HEK293 (cell line): ENCODE data around the gene OR1F1.

ENCODE experiments used
- CTCF ChIP-seq: fragments of 450-650 bp; formaldehyde crosslinking; IDR thresholded peaks from 2 replicates; pipeline ENCODE4 v1.5.1; 2016; ENCODE audit warnings: missing biosample characterization, missing genetic modification characterization
- FEZF1 ChIP-seq: fragments of 450-650 bp; formaldehyde crosslinking; IDR thresholded peaks from 2 replicates; pipeline ENCODE4 v1.5.1; 2016; ENCODE audit warnings: missing biosample characterization, missing genetic modification characterization
- KLF1 ChIP-seq: fragments of 450-650 bp; formaldehyde crosslinking; IDR thresholded peaks from 2 replicates; pipeline ENCODE4 v1.5.1; 2016; ENCODE audit warnings: missing biosample characterization, missing genetic modification characterization
- PATZ1 ChIP-seq: fragments of 450-650 bp; formaldehyde crosslinking; IDR thresholded peaks from 2 replicates; pipeline ENCODE4 v1.5.1; 2016; ENCODE audit warnings: missing biosample characterization, missing genetic modification characterization
- PRDM10 ChIP-seq: fragments of 450-650 bp; formaldehyde crosslinking; IDR thresholded peaks from 2 replicates; pipeline ENCODE4 v1.5.1; 2016; ENCODE audit warnings: missing biosample characterization, missing genetic modification characterization
- SCRT2 ChIP-seq: fragments of 450-650 bp; formaldehyde crosslinking; IDR thresholded peaks from 2 replicates; pipeline ENCODE4 v1.5.1; 2016; ENCODE audit warnings: missing biosample characterization, missing genetic modification characterization
- SP2 ChIP-seq: fragments of 450-650 bp; formaldehyde crosslinking; IDR thresholded peaks from 2 replicates; pipeline ENCODE4 v1.5.1; 2016; ENCODE audit warnings: missing biosample characterization, missing genetic modification characterization
- SP3 ChIP-seq: fragments of 450-650 bp; formaldehyde crosslinking; IDR thresholded peaks from 2 replicates; pipeline ENCODE4 v1.5.1; 2016; ENCODE audit warnings: missing biosample characterization, missing genetic modification characterization
- ZBTB20 ChIP-seq: fragments of 450-650 bp; formaldehyde crosslinking; IDR thresholded peaks from 2 replicates; pipeline ENCODE4 v1.5.1; 2016; ENCODE audit warnings: missing biosample characterization, missing genetic modification characterization
- ZFP69B ChIP-seq: fragments of 450-650 bp; formaldehyde crosslinking; IDR thresholded peaks from 2 replicates; pipeline ENCODE4 v1.5.1; 2016; ENCODE audit warnings: missing biosample characterization, missing genetic modification characterization
- ZNF18 ChIP-seq: fragments of 450-650 bp; formaldehyde crosslinking; IDR thresholded peaks from 2 replicates; pipeline ENCODE4 v1.5.1; 2016; ENCODE audit warnings: missing biosample characterization, missing genetic modification characterization
- ZNF280C ChIP-seq: fragments of 450-650 bp; formaldehyde crosslinking; IDR thresholded peaks from 2 replicates; pipeline ENCODE4 v1.5.1; 2016; ENCODE audit warnings: missing biosample characterization, missing genetic modification characterization
- ZNF341 ChIP-seq: fragments of 450-650 bp; formaldehyde crosslinking; IDR thresholded peaks from 2 replicates; pipeline ENCODE4; 2016; ENCODE audit warnings: low read depth, missing biosample characterization, missing genetic modification characterization
- ZNF362 ChIP-seq: fragments of 450-650 bp; formaldehyde crosslinking; IDR thresholded peaks from 2 replicates; pipeline ENCODE4 v1.5.1; 2016; ENCODE audit warnings: missing biosample characterization, missing genetic modification characterization
- ZNF394 ChIP-seq: fragments of 450-650 bp; formaldehyde crosslinking; IDR thresholded peaks from 2 replicates; pipeline ENCODE4 v1.5.1; 2016; ENCODE audit warnings: missing biosample characterization, missing genetic modification characterization, mild to moderate bottlenecking, moderate library complexity, borderline replicate concordance
- ZNF416 ChIP-seq: fragments of 450-650 bp; formaldehyde crosslinking; IDR thresholded peaks from 2 replicates; pipeline ENCODE4 v1.5.1; 2016; ENCODE audit warnings: missing biosample characterization, missing genetic modification characterization
- ZNF48 ChIP-seq: fragments of 450-650 bp; formaldehyde crosslinking; IDR thresholded peaks from 2 replicates; pipeline ENCODE4 v1.5.1; 2016; ENCODE audit warnings: missing biosample characterization, missing genetic modification characterization
- ZNF549 ChIP-seq: fragments of 450-650 bp; IDR thresholded peaks from 2 replicates; pipeline ENCODE4 v1.5.1; 2018; ENCODE audit warnings: missing biosample characterization, missing genetic modification characterization, mild to moderate bottlenecking, inconsistent platforms, moderate library complexity
- ZNF560 ChIP-seq: fragments of 450-650 bp; formaldehyde crosslinking; IDR thresholded peaks from 2 replicates; pipeline ENCODE4 v1.5.1; 2017; ENCODE audit warnings: missing biosample characterization, missing genetic modification characterization, borderline replicate concordance
- ZNF621 ChIP-seq: fragments of 450-650 bp; formaldehyde crosslinking; IDR thresholded peaks from 2 replicates; pipeline ENCODE4 v1.5.1; 2017; ENCODE audit warnings: missing biosample characterization, missing genetic modification characterization
- ZNF629 ChIP-seq: fragments of 450-650 bp; formaldehyde crosslinking; IDR thresholded peaks from 2 replicates; pipeline ENCODE4 v1.5.1; 2017; ENCODE audit warnings: missing biosample characterization, missing genetic modification characterization
- ZNF664 ChIP-seq: fragments of 450-650 bp; formaldehyde crosslinking; IDR thresholded peaks from 2 replicates; pipeline ENCODE4 v1.5.1; 2016; ENCODE audit warnings: missing biosample characterization, missing genetic modification characterization
- ZNF747 ChIP-seq: fragments of 450-650 bp; formaldehyde crosslinking; IDR thresholded peaks from 2 replicates; pipeline ENCODE4 v1.5.1; 2016; ENCODE audit warnings: missing biosample characterization, missing genetic modification characterization
- ZNF830 ChIP-seq: fragments of 450-650 bp; IDR thresholded peaks from 2 replicates; pipeline ENCODE4 v1.5.0; 2018; ENCODE audit warnings: missing biosample characterization, missing genetic modification characterization, low read depth, mild to moderate bottlenecking, moderate library complexity
- ZSCAN18 ChIP-seq: fragments of 450-650 bp; formaldehyde crosslinking; IDR thresholded peaks from 2 replicates; pipeline ENCODE4 v1.5.1; 2016; ENCODE audit warnings: missing biosample characterization, missing genetic modification characterization

OR1F1 gene

GRCh38 chr16:3158510-3159314, 29.3 kb upstream of the OR1F1 start (continued):
- TF ChIP-seq PRDM10: peak; percentile 81; the same call in 1 of the 2 replicates
- TF ChIP-seq ZNF341: peak; percentile 97
- TF ChIP-seq ZNF18 (tag by site-specific recombination): no peak
- TF ChIP-seq ZNF629 (tag by site-specific recombination): peak; percentile 96
- no peak for TF ChIP-seq ZNF560
- no peak; the same call in 1 of the 2 replicates for TF ChIP-seq SCRT2 (tag by site-specific recombination)
- TF ChIP-seq ZNF664 (tag by site-specific recombination): 0 out of 2 replicates have a peak, but pooled peaks have one; percentile 48
- peak; percentile 90 for TF ChIP-seq SP2 (tag by site-specific recombination)
- peak; percentile 35; the same call in 1 of the 2 replicates for TF ChIP-seq ZSCAN18
- peak; percentile 90 for TF ChIP-seq ZFP69B (tag by site-specific recombination)
- TF ChIP-seq ZNF362 (tag by site-specific recombination): peak; percentile 90
- peak; percentile 86 for TF ChIP-seq ZBTB20 (tag by site-specific recombination)
- no peak for TF ChIP-seq FEZF1 (tag by site-specific recombination)
- TF ChIP-seq ZNF549 (tag by site-specific recombination): no peak
- TF ChIP-seq SP3: peak; percentile 90
- TF ChIP-seq ZNF747 (tag by site-specific recombination): no peak
- TF ChIP-seq ZNF280C: no peak
- TF ChIP-seq KLF1 (tag by site-specific recombination): peak; percentile 94
- 0 out of 2 replicates have a peak, but pooled peaks have one; percentile 32 for TF ChIP-seq CTCF (tag by site-specific recombination)
- TF ChIP-seq ZNF48 (tag by site-specific recombination): no peak
- no peak for TF ChIP-seq ZNF621 (tag by site-specific recombination)
- peak; percentile 99 for TF ChIP-seq PATZ1 (tag by site-specific recombination)
- no peak for TF ChIP-seq ZNF830
- no peak for TF ChIP-seq ZNF416 (tag by site-specific recombination)
- TF ChIP-seq ZNF394: 0 out of 2 replicates have a peak, but pooled peaks have one; percentile 58
